GM12878 (cell line): ENCODE data around the gene IGFLR1.

Experiments
- ASH2L ChIP-seq: fragments of 300-600, 200-600 bp; sonication (generic); IDR thresholded peaks from 2 replicates; pipeline ENCODE4 v1.6.1; 2017; ENCODE audit warnings: low read depth, mild to moderate bottlenecking, borderline replicate concordance
- BRCA1 ChIP-seq: IDR thresholded peaks from 2 replicates; pipeline ENCODE4 v1.6.1; 2011; ENCODE audit warnings: low read depth, low read length, improper control_type of control experiment
- CBX5 ChIP-seq: sonication (generic); IDR thresholded peaks from 2 replicates; pipeline ENCODE4 v1.6.1; 2016; ENCODE audit warnings: low read depth, moderate library complexity, mild to moderate bottlenecking, inconsistent platforms
- CTCF ChIP-seq, 3 experiments: IDR thresholded peaks in 2 of 3; conservative IDR thresholded peaks in 1 of 3; 2 replicates each; pipeline ENCODE4 v1.5.1; 2011; ENCODE audit warnings: low read depth in 3 of 3, low read length in 3 of 3, mild to moderate bottlenecking in 3 of 3, control low read depth in 2 of 3, moderate library complexity in 2 of 3, inconsistent platforms in 1 of 3, mixed read lengths in 1 of 3; ENCODE audit not compliant: control insufficient read depth in 2 of 3, insufficient read depth in 1 of 3; ENCODE audit errors: extremely low read depth in 1 of 3
- EP300 ChIP-seq, 2 experiments: fragments of 150-350 bp in 1 of 2; IDR thresholded peaks; 2 replicates each; pipeline ENCODE4 v1.6.1; 2011 to 2012; ENCODE audit warnings: low read depth in 2 of 2, low read length in 2 of 2, borderline replicate concordance in 1 of 2, improper control_type of control experiment in 1 of 2, inconsistent platforms in 1 of 2; ENCODE audit not compliant: control insufficient read depth in 1 of 2
- GABPA ChIP-seq: IDR thresholded peaks from 2 replicates; pipeline ENCODE4 v1.6.1; 2014; ENCODE audit warnings: antibody characterized with exemption, low read depth, mild to moderate bottlenecking, inconsistent platforms
- NR2C2 ChIP-seq: IDR thresholded peaks from 2 replicates; pipeline ENCODE4 v1.6.1; 2011; ENCODE audit warnings: borderline replicate concordance, low read depth; ENCODE audit not compliant: control insufficient read depth, insufficient read length
- POLR2A ChIP-seq: IDR thresholded peaks from 2 replicates; pipeline ENCODE4 v1.6.1; 2011; ENCODE audit warnings: low read depth, mild to moderate bottlenecking, low read length
- RAD21 ChIP-seq: IDR thresholded peaks from 2 replicates; pipeline ENCODE4 v1.6.1; 2011; ENCODE audit warnings: mild to moderate bottlenecking, low read depth, low read length, moderate library complexity; ENCODE audit not compliant: insufficient read depth
- SMC3 ChIP-seq: IDR thresholded peaks from 2 replicates; pipeline ENCODE4 v1.6.1; 2011; ENCODE audit warnings: low read length, improper control_type of control experiment, borderline replicate concordance
- SREBF1 ChIP-seq: IDR thresholded peaks from 2 replicates; pipeline ENCODE4 v1.6.1; 2012; ENCODE audit warnings: mild to moderate bottlenecking, low read length
- ZNF274 ChIP-seq: IDR thresholded peaks from one replicate; pipeline ENCODE4 v1.8.0; 2011; ENCODE audit not compliant: insufficient read length, insufficient read depth

DNA sequence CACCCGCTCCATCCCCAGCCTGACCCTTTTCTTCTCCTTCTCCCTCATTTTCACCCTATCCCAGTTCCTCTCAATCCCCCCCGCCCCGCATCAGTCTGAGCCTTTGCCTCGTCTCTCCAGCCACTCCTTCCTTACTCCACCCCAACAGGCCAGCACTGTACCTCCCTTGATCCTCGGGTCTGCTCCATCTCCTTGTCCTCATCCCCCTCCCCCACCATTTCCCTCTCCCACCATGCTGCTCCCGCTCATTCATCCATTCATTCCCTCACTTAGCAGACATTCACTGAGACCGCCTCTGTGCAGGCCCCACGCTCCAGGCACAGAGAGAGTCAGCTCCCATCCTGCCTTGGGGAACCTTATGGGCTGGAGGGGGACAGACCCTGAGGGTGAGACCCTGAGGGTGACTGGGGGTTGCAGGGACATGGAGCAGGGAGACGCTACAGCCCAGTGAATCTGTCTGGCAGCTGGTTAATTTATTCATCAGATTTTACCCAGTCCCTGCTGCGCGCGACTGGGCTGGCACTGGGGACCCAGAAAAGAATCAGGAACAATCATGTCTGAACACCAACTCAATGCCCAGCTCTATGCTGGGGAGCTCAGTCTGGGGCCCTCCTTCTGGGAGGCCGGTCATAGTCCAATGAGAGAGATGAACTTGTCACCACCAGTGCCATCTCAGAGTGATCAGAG is 34.0 kb upstream of the IGFLR1 start:
- no peak for TF ChIP-seq ASH2L
- TF ChIP-seq EP300 (IDR thresholded peaks at IDR 0.05; ENCODE audit: borderline replicate concordance in 1 of 2, control insufficient read depth in 1 of 2, low read depth in 2 of 2, low read length in 2 of 2), result no peak
- TF ChIP-seq CTCF (IDR thresholded peaks at IDR 0.05 in 2 of 3, conservative IDR thresholded peaks at IDR 0.05 in 1 of 3; ENCODE audit: control insufficient read depth in 2 of 3, extremely low read depth in 1 of 3, insufficient read depth in 1 of 3, low read depth in 3 of 3, low read length in 3 of 3), result no peak
- no peak for TF ChIP-seq CBX5
- no peak for TF ChIP-seq NR2C2
- TF ChIP-seq POLR2A, result no peak
- no peak for TF ChIP-seq SMC3
- no peak for TF ChIP-seq SREBF1
- no peak for TF ChIP-seq RAD21
- no peak for TF ChIP-seq ZNF274
- no peak for TF ChIP-seq BRCA1
- TF ChIP-seq GABPA, result no peak
